Measurements from ENCODE around the gene DGKG.

The DGKG gene

GRCh38 chr3:186166491-186167288, 195.3 kb downstream of the DGKG start:
- DNase-seq: no peak

GRCh38 chr3:186166036-186166435, 196.0 kb downstream of the DGKG start:
- DNase-seq: no peak

- no peak for DNase-seq
These were observed 196.7 kb downstream of the DGKG start for GRCh38 chr3:186165331-186165730.

GRCh38 chr3:186164696-186165095, 197.3 kb downstream of the DGKG start:
- DNase-seq: no peak

- no peak for DNase-seq
These were observed 199.8 kb downstream of the DGKG start for GRCh38 chr3:186162221-186162620.

GRCh38 chr3:186160691-186161243, 201.3 kb downstream of the DGKG start:
- no peak for DNase-seq

GRCh38 chr3:186154641-186155040, 207.4 kb downstream of the DGKG start:
- DNase-seq: no peak

- peak; percentile 10 for DNase-seq
These were observed 209.1 kb downstream of the DGKG start for GRCh38 chr3:186152889-186153292.

- DNase-seq: no peak
These were observed 209.7 kb downstream of the DGKG start for GRCh38 chr3:186152361-186152798.

GRCh38 chr3:186151077-186151971, 210.7 kb downstream of the DGKG start:
- DNase-seq: no peak

- no peak for DNase-seq
These were observed 211.8 kb downstream of the DGKG start for GRCh38 chr3:186150041-186150830.

- no peak for DNase-seq
These were observed 212.6 kb downstream of the DGKG start for GRCh38 chr3:186149319-186149960.

GRCh38 chr3:186144257-186144656, 217.8 kb downstream of the DGKG start:
- DNase-seq: no peak

GRCh38 chr3:186143250-186143649, 218.8 kb downstream of the DGKG start:
- DNase-seq: no peak

GRCh38 chr3:186142393-186142932, 219.6 kb downstream of the DGKG start:
- no peak for DNase-seq

- no peak for DNase-seq
These were observed 220.2 kb downstream of the DGKG start for GRCh38 chr3:186141790-186142189.

GRCh38 chr3:186138272-186138981, 223.6 kb downstream of the DGKG start:
- DNase-seq: no peak

GRCh38 chr3:186137051-186137685, 224.9 kb downstream of the DGKG start:
- no peak for DNase-seq

GRCh38 chr3:186133980-186134379, 228.1 kb downstream of the DGKG start:
- DNase-seq: no peak

GRCh38 chr3:186132487-186132886, 229.5 kb downstream of the DGKG start:
- DNase-seq: no peak

GRCh38 chr3:186129206-186129605, 232.8 kb downstream of the DGKG start:
- no peak for DNase-seq

Measured in CD4-positive, alpha-beta T cell treated with Interleukin-12 subunit alpha and Interleukin-12 subunit beta, for 1 hour (primary cell).